Measurements from ENCODE around the gene MPEG1. TPM values are rescaled to one million over a fixed set of nuclear protein-coding genes. Genes with fewer than 3 reads are reported as not detected.

The MPEG1 gene
- total and polyA plus RNA-seq, 2 of the 13 experiments (the other 11 are each of a cell fraction or from before 2014, with no cell fraction given), result not detected

- in situ Hi-C loops (cut with HindIII; ENCODE audit: extremely low pct_ligation_motif_present, low pct_unique_long_range_greater_than_20kb) (loop anchor here (5.0 to 10.0 kb wide), 2 partner anchors 33 to 111 kb away; no protein-coding TSS in a partner anchor), intact Hi-C loops (cut with micrococcal nuclease; ENCODE audit: unreplicated experiment) (no loop called here)
- WGBS (ENCODE audit: low lambda C conversion rate), result 6% methylated on average over 6 of the region's 7 CpGs
- ChIA-PET CTCF (ENCODE audit: low intra/inter-chr PET ratio, low total read pairs) (interaction anchor here (0.8 kb wide), 1 partner anchor 34 kb away, joined by 3 read pairs; no protein-coding TSS in a partner anchor), POLR2A (interaction anchor here (0.6 to 4.4 kb wide), 6 partner anchors 8 to 503 kb away, joined by 3 to 46 read pairs (median 4); partner anchors contain the start of gene FAM111A)
- peaks cover 41% of the 10 kb centered on the region for H3K4me1 ChIP-seq (ENCODE audit: insufficient read depth, low read length)
- no peaks in the 10 kb centered on the region for H3K36me3 ChIP-seq (replicated peaks in 1 of 2; ENCODE audit: control insufficient read depth in 1 of 2, insufficient read depth in 2 of 2, low read length in 2 of 2)
- peak overlapping the region; percentile 100 for H3K4me2 ChIP-seq (ENCODE audit: low read depth, low read length)
- no peak overlapping the region for H2AFZ ChIP-seq (ENCODE audit: low read length)
- DNase-seq (ENCODE audit: low spot score) (peak; percentile 89), ATAC-seq (peak; percentile 49), FAIRE-seq (peak; percentile 67)
- H3K27me3 ChIP-seq (ENCODE audit: control insufficient read depth in 1 of 2, insufficient read depth in 2 of 2, low read length in 2 of 2), result no peaks in the 10 kb centered on the region; a peak in 1 of 5 replicates
- 0 out of 2 replicates have a peak, but pooled peaks cover 3% of the 10 kb centered on the region for H4K20me1 ChIP-seq (ENCODE audit: insufficient read depth, low read length)
- H3K27ac ChIP-seq (ENCODE audit: extremely low read length, insufficient read depth, low read length), result peak overlapping the region; percentile 34
- no peaks in the 10 kb centered on the region for H3K79me2 ChIP-seq (ENCODE audit: insufficient read depth, low read length)
- TSS peak; percentile 57 for BruUV-seq (replicated peaks)
- H3K4me3 ChIP-seq (replicated peaks in 1 of 3; ENCODE audit: insufficient read depth in 1 of 3, low read depth in 2 of 3, low read length in 3 of 3), result peak overlapping the region; percentile 67 to 80 (median 68)
- no peaks in the 10 kb centered on the region for H3K9me3 ChIP-seq (ENCODE audit: low read length)
- 0 out of 2 replicates have a peak overlapping the region, but pooled peaks have one; percentile 10 for H3K9ac ChIP-seq (ENCODE audit: insufficient read depth, low read depth, low read length)
- TF ChIP-seq ZNF281 (CRISPR knock-in tag; IDR thresholded peaks at IDR 0.05; ENCODE audit: borderline replicate concordance), result peak; percentile 98
- TF ChIP-seq MYPOP (CRISPR knock-in tag; IDR thresholded peaks at IDR 0.05), result no peak
- no peak for TF ChIP-seq IKZF1 (IDR thresholded peaks at IDR 0.05)
- 0 out of 2 replicates have a peak, but pooled peaks have one; percentile 39 for TF ChIP-seq TFDP1 (CRISPR knock-in tag; IDR thresholded peaks at IDR 0.05; ENCODE audit: borderline replicate concordance)
- TF ChIP-seq ZFP91 (CRISPR knock-in tag; IDR thresholded peaks at IDR 0.05; ENCODE audit: borderline replicate concordance), result 0 out of 2 replicates have a peak, but pooled peaks have one; percentile 30
- no peak; the same call in 1 of the 2 replicates for TF ChIP-seq MEIS2 (CRISPR knock-in tag; IDR thresholded peaks at IDR 0.05)
- TF ChIP-seq ZXDC (CRISPR knock-in tag; IDR thresholded peaks at IDR 0.05), result 0 out of 2 replicates have a peak, but pooled peaks have one; percentile 31
- no peak for TF ChIP-seq SMARCC2 (IDR thresholded peaks at IDR 0.05)
- no peak for TF ChIP-seq RNF2 (conservative IDR thresholded peaks at IDR 0.05; ENCODE audit: low read depth)
- no peak for TF ChIP-seq THAP8 (CRISPR knock-in tag; IDR thresholded peaks at IDR 0.05; ENCODE audit: borderline replicate concordance)
- TF ChIP-seq RBM39 (IDR thresholded peaks at IDR 0.05; ENCODE audit: low read depth, low read length, poor library complexity, severe bottlenecking), result no peak
- no peak for TF ChIP-seq RFXANK (CRISPR knock-in tag; IDR thresholded peaks at IDR 0.05)
Measured at GRCh38 chr11:59173964-59174663, 38.6 kb downstream of the MPEG1 start.

Measured in HepG2 (cell line).